Stimulated activated naive CD8-positive, alpha-beta T cell treated with anti-CD3 and anti-CD28 coated beads, Interleukin-15, Interleukin-2, amounts not matched to agents 100 ng/mL and 50 ng/mL, for 24 hours (primary cell): Measurements from ENCODE around the gene TTC8.
"Not testable (repeated sequence)": the region's sequence is repeated elsewhere in the genome, so short reads cannot be mapped to it uniquely, and the experiment has no call there.

Source experiments
- H3K27ac Mint-ChIP-seq: one replicate; pipeline ENCODE4 v1.8.0; 2021; ENCODE audit warnings: mild to moderate bottlenecking, mixed read lengths
- H3K27me3 Mint-ChIP-seq: one replicate; pipeline ENCODE4 v1.8.0; 2021; ENCODE audit warnings: mixed read lengths
- H3K36me3 Mint-ChIP-seq: one replicate; pipeline ENCODE4 v1.8.0; 2021; ENCODE audit warnings: low read depth, mixed read lengths
- H3K4me1 Mint-ChIP-seq: one replicate; pipeline ENCODE4 v1.8.0; 2021; ENCODE audit warnings: low read depth, mixed read lengths
- H3K4me3 Mint-ChIP-seq: one replicate; pipeline ENCODE4 v1.8.0; 2021; ENCODE audit warnings: mild to moderate bottlenecking, mixed read lengths
- H3K9me3 Mint-ChIP-seq: one replicate; pipeline ENCODE4 v1.8.0; 2021; ENCODE audit warnings: mixed read lengths

Gene TTC8

DNA sequence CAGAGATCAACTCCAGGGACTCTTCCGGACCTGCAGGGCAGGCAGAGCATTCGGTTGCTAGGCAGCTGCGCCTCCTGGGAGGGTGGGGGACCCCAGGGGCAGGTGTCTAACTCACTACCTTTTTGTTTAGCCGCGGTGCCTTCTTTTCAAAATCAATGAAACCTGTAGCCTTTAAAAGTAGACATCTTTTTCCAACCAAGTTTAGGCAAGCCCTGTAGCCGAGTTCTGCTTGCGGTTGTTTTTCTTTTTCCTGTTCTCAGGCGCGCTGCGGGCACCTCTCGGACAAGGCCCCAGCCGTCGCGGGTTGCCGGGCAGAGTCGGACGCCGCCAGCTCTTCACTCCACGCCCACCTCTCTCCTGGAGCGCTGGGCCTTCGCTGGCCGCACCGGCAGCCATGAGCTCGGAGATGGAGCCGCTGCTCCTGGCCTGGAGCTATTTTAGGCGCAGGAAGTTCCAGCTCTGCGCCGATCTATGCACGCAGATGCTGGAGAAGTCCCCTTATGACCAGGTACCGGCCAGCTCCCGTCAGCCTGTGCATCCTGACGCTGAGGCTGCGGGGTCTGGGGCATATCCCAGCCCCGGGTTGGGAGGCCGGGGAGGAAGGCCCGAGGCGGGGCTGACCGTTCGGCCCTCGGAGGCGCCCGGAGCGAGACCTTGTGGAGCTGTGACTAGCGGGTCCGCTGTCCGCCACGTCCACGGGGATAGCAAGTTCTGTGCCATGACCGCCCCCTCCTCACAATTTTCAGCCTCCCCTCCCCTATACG, at the start of gene TTC8:
Gene TTC8, plus strand, starts transcription at position 338 of the 764 bp plus-strand sequence. Its CDS starts 57 bp downstream, at position 395.
- H3K27me3 Mint-ChIP-seq, result peaks cover 16% of the 10 kb centered on the region
- no peaks in the 10 kb centered on the region for H3K36me3 Mint-ChIP-seq
- peaks cover 8% of the 10 kb centered on the region for H3K4me1 Mint-ChIP-seq

GRCh38 chr14:88775532-88775931, 48.9 kb upstream of the TTC8 start:
- H3K9me3 Mint-ChIP-seq, result peaks cover 3% of the 10 kb centered on the region
- H3K27me3 Mint-ChIP-seq, result no peaks in the 10 kb centered on the region
- H3K27ac Mint-ChIP-seq, result no peak overlapping the region
- peaks cover 4% of the 10 kb centered on the region for H3K36me3 Mint-ChIP-seq
- no peaks in the 10 kb centered on the region for H3K4me1 Mint-ChIP-seq
- no peak overlapping the region for H3K4me3 Mint-ChIP-seq

More for the DNA sequence above, at the start of gene TTC8:
- H3K27ac Mint-ChIP-seq, result peak within 1 kb of the TSS; percentile 96
- H3K4me3 Mint-ChIP-seq, result peak within 1 kb of the TSS; percentile 97
- H3K9me3 Mint-ChIP-seq, result no peaks in the 10 kb centered on the region

DNA sequence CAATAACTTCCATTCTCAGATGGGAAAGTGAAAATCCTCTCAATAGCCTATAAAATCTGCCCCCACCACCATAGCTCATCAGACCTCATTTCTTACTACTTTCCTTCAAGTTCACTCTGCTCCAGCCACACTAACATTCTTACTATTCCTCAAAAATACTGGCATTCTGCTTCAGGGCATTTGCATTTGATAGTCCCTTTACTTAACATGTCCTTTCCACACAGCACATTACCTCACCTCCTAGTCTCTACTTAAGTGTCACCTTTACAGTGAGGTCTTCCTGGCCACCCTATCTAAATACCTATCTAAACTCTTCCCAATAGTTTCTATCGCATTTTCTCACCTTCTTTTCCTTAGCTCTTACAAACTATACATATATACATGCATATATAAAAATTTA, 38.5 kb upstream of the TTC8 start:
- Mint-ChIP-seq H3K27ac (no peak overlapping the region), H3K27me3 (no peaks in the 10 kb centered on the region), H3K9me3 (peaks cover 38% of the 10 kb centered on the region), H3K36me3 (peaks cover 19% of the 10 kb centered on the region), H3K4me1 (peaks cover 18% of the 10 kb centered on the region), H3K4me3 (no peak overlapping the region)

DNA sequence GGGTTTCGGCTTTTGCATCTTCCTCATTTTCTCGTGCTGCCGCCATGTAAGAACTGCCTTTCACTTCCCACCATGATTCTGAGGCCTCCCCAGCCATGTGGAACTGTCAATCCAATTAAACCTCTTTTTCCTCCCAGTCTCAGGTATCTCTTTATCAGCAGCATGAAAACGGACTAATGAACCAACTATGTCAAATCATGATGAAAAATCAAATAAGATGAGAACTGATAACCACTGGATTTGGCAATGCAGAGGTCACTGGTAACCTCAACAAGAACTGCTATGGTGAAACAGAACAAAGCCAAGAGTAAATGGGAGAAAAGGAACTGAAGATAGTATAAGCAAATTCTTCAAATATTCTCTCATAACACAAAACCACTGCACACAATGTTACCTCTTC, 37.7 kb upstream of the TTC8 start:
- Mint-ChIP-seq H3K27ac (no peak overlapping the region), H3K4me1 (peaks cover 26% of the 10 kb centered on the region), H3K36me3 (peaks cover 18% of the 10 kb centered on the region), H3K4me3 (no peak overlapping the region), H3K27me3 (no peaks in the 10 kb centered on the region), H3K9me3 (peaks cover 34% of the 10 kb centered on the region)

DNA sequence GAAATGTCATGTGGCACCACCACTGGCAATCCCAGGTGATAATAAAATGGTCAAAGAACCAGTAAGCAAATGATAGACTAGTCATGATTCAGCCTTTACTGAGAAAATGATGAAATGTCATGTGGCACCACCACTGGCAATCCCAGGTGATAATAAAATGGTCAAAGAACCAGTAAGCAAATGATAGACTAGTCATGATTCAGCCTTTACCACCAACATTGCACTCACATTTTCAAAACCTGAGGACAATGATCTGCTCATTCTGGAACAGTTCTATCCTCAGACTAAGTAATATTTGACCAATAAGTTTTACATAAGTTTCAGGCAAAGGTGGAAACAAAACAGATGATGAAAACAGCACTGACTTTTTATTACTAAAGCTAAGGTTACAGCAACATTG, 34.9 kb upstream of the TTC8 start:
- H3K9me3 Mint-ChIP-seq, result peaks cover 12% of the 10 kb centered on the region
- not testable (repeated sequence) for H3K27me3 Mint-ChIP-seq, H3K27ac Mint-ChIP-seq, H3K36me3 Mint-ChIP-seq
- H3K4me3 Mint-ChIP-seq, result peak overlapping the region; percentile 85
- peaks cover 33% of the 10 kb centered on the region for H3K4me1 Mint-ChIP-seq

DNA sequence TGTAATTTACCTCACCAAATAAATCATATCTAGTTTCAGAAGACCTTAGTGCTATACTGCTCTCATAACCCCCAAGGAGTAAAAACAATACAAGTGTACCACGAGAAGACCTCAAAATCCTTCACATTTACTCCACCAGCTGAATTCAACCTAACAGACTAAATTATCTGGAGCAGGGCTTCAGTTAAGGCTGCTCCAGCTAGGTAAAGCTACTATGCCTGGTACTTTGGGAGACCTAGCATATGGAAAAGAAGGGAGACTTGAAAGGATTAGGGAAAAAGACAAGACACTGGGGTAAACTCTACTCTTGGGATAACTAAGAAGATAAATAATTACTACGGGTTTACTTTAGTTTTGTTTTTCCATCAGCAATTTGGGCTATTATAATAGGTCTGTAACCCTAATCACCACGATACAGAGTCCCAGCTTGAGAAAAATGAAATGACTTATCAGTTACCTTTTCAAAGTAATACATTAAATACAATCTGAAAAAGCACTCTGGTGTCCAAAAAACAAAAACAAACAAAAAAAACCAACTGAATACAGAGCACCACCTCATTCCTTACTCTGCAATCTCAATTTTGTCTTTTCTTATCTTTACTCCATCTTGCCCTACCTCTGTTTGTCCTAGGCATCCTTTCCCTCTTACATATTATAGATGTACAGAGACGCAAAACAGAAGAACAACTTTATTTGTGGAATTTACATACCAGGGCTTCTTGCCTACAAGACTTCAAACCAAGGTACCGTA, 33.8 kb upstream of the TTC8 start:
- Mint-ChIP-seq H3K9me3 (peaks cover 3% of the 10 kb centered on the region), H3K27me3 (peaks cover 8% of the 10 kb centered on the region), H3K27ac (peak overlapping the region; percentile 52), H3K4me3 (peak overlapping the region; percentile 85), H3K36me3 (no peaks in the 10 kb centered on the region), H3K4me1 (peaks cover 33% of the 10 kb centered on the region)

- Mint-ChIP-seq H3K27ac (peak overlapping the region; percentile 21), H3K27me3 (peaks cover 8% of the 10 kb centered on the region), H3K4me3 (peak overlapping the region; percentile 85)
Measured at GRCh38 chr14:88791252-88791621, 33.2 kb upstream of the TTC8 start.

DNA sequence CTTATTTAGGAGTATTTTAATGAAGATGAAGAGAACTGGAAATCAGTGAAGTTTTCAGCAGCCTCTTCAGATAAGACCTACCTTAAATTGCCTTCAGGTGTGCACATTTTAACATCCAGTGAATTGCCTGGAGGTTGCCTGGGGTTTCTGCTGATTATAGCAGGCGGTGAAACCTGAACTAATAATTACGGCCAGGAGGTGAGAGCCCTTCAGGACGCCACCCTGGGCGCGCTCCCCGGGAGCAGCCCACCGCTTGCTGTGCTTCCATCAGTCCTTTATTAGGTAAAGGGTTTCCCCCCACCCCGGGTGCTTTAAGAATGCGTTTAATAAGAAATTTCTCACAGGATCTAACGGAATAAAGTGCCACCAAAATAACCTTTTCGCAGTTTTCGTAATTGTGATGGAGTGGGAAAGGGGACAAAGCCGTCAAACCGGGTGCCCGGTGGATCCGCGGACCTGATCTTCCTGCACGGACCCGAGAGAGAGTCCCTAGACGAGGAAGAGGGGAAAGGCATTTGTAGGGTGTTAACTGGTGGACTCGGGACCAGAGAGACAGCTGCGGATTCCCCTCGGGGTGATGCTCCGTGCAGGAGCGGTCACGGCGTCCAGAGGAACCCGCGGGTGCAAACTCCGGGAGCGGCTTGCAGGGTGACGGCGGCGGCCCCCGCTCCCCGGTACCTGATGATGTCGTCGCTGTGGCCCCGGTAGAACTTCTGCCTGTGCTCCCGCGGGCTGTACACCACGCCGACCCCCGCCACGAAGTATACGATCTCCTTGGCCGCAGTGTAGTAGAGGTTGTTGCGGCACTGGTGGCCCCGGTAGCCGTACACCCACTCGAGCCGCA, 32.6 kb upstream of the TTC8 start:
- Mint-ChIP-seq H3K36me3 (no peaks in the 10 kb centered on the region), H3K27me3 (peaks cover 8% of the 10 kb centered on the region), H3K4me1 (peaks cover 33% of the 10 kb centered on the region), H3K4me3 (peak overlapping the region; percentile 85), H3K9me3 (no peaks in the 10 kb centered on the region), H3K27ac (peak overlapping the region; percentile 83)

More at GRCh38 chr14:88791252-88791621, 33.2 kb upstream of the TTC8 start:
- Mint-ChIP-seq H3K36me3 (no peaks in the 10 kb centered on the region), H3K4me1 (peaks cover 33% of the 10 kb centered on the region), H3K9me3 (no peaks in the 10 kb centered on the region)

- Mint-ChIP-seq H3K27ac (peak within 1 kb of the TSS; percentile 83), H3K27me3 (peaks cover 8% of the 10 kb centered on the region), H3K9me3 (no peaks in the 10 kb centered on the region), H3K4me1 (peaks cover 33% of the 10 kb centered on the region), H3K4me3 (peak within 1 kb of the TSS; percentile 85), H3K36me3 (no peaks in the 10 kb centered on the region)
Measured at GRCh38 chr14:88792473-88793258, 31.8 kb upstream of the TTC8 start, which contains the start of gene EML5. Gene EML5, minus strand, starts transcription at chr14:88792953. Its CDS starts 450 bp downstream, at chr14:88792503.

DNA sequence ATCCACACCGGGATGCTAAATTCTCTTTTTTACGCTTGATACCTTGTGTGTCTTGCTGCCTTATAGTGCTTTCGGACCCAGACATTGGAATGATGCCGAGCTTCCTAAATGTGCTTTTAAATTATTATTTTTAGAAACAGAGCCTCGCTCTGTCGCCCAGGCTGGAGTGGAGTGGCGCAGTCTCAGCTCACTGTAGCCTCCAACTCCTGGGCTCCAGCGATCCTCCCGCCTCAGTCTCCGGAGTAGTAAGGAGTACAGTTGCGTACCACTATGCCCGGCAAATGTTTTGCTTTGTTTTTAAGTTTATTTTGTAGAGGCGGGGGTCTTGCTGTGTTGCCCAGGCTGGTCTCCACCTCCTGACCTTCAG, 31.2 kb upstream of the TTC8 start:
- H3K27me3 Mint-ChIP-seq, result peaks cover 12% of the 10 kb centered on the region
- peak overlapping the region; percentile 79 for H3K4me3 Mint-ChIP-seq
- peak overlapping the region; percentile 15 for H3K27ac Mint-ChIP-seq

DNA sequence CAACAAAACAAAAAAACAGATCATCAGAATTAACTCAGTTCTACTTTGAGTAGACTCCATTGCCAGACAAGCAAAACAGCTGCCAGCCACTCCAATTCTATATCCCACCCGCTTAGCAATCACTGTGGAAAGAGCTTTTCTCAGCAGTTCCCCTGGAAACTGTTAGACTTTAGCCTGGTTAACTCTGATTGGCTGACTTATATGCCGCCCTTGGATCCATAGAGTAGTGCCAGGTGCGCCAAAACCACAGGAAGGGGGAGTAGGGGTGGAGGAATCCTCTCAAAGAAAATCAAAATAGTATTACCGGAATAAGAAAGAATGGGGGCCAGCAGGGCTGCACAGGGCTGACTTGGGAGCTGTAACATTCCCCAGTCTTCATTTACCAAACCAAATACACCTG, 26.3 kb upstream of the TTC8 start:
- Mint-ChIP-seq H3K4me3 (no peak overlapping the region), H3K4me1 (peaks cover 5% of the 10 kb centered on the region), H3K9me3 (no peaks in the 10 kb centered on the region)

More for the DNA sequence above, 31.2 kb upstream of the TTC8 start:
- peaks cover 33% of the 10 kb centered on the region for H3K4me1 Mint-ChIP-seq
- H3K9me3 Mint-ChIP-seq, result no peaks in the 10 kb centered on the region
- no peaks in the 10 kb centered on the region for H3K36me3 Mint-ChIP-seq

GRCh38 chr14:88799522-88799921, 24.9 kb upstream of the TTC8 start:
- Mint-ChIP-seq H3K4me3 (no peak overlapping the region), H3K4me1 (no peaks in the 10 kb centered on the region), H3K27ac (no peak overlapping the region), H3K9me3 (no peaks in the 10 kb centered on the region), H3K27me3 (peaks cover 40% of the 10 kb centered on the region), H3K36me3 (no peaks in the 10 kb centered on the region)

More for the DNA sequence above, 26.3 kb upstream of the TTC8 start:
- H3K27ac Mint-ChIP-seq, result no peak overlapping the region
- H3K27me3 Mint-ChIP-seq, result peaks cover 35% of the 10 kb centered on the region
- H3K36me3 Mint-ChIP-seq, result no peaks in the 10 kb centered on the region

- no peaks in the 10 kb centered on the region for H3K36me3 Mint-ChIP-seq
- H3K27ac Mint-ChIP-seq, result no peak overlapping the region
- H3K4me3 Mint-ChIP-seq, result no peak overlapping the region
- peaks cover 48% of the 10 kb centered on the region for H3K27me3 Mint-ChIP-seq
- no peaks in the 10 kb centered on the region for H3K4me1 Mint-ChIP-seq
- no peaks in the 10 kb centered on the region for H3K9me3 Mint-ChIP-seq
Measured at GRCh38 chr14:88802596-88802995, 21.9 kb upstream of the TTC8 start.

GRCh38 chr14:88804035-88804434, 20.4 kb upstream of the TTC8 start:
- Mint-ChIP-seq H3K36me3 (no peaks in the 10 kb centered on the region), H3K4me3 (no peak overlapping the region), H3K9me3 (no peaks in the 10 kb centered on the region), H3K27me3 (peaks cover 37% of the 10 kb centered on the region), H3K27ac (no peak overlapping the region), H3K4me1 (no peaks in the 10 kb centered on the region)
